Pancreas (tissue), 10 donors: ENCODE data around the gene TRAF5. TPM values are rescaled to one million over a fixed set of nuclear protein-coding genes. Genes with fewer than 3 reads are reported as not detected.

Experiments
- ATAC-seq, 4 donors: fragments of 200-7000 bp; cut with Tn5 transposase; one replicate each; pipeline versions ENCODE4 v1.8.0 to v1.9.1; 2020; ENCODE audit warnings: mild to moderate bottlenecking in 4 of 4, moderate library complexity in 4 of 4
- DNase-seq, 6 donors: peaks; one replicate each; pipeline ENCODE4 v3.0.0-alpha.2; 2020
- FAIRE-seq: peaks from 2 replicates; lab custom pipeline; 2012; peaks lifted over from hg19 to GRCh38; lab: Jason Lieb, UNC
- H3K27ac ChIP-seq, 4 donors: fragments of 200-600 bp; sonication (generic); 1 replicate in 3 of 4; 2 replicates in 1 of 4; pipeline versions ENCODE4 v1.5.0 to v1.8.0; 2020
- H3K27me3 ChIP-seq, 4 donors: fragments of 200-600 bp; one replicate each; pipeline ENCODE4 v1.8.0; 2021
- H3K36me3 ChIP-seq, 3 donors: fragments of 200-600 bp; sonication (generic) in 1 of 3; one replicate each; pipeline versions ENCODE4 v1.5.0 to v1.8.0; 2020 to 2021
- H3K4me1 ChIP-seq, 3 donors: fragments of 200-600 bp; one replicate each; pipeline ENCODE4 v1.8.0; 2021
- H3K4me3 ChIP-seq, 4 donors: fragments of 200-600 bp; sonication (generic) in 2 of 4; one replicate each; pipeline versions ENCODE4 v1.5.0 to v1.8.0; 2020 to 2021
- H3K9me3 ChIP-seq, 4 donors: fragments of 200-600 bp; one replicate each; pipeline ENCODE4 v1.8.0; 2021
- WGBS, 2 donors: extraction: QIAGEN DNeasy Blood & Tissue Kit; methylation state at CpG; one replicate each; pipeline ENCODE4 v1.1.7; 2013; 5-methylcytosine and 5-hydroxymethylcytosine counted together
- intact Hi-C, 3 donors: fragments of 100-400 bp; cut with DNase I; formaldehyde crosslinking; loops; one replicate each; pipeline versions ENCODE4 v1.11.1 to v1.14.2; 2022
- polyA plus RNA-seq, 2 donors: library from polyadenylated mRNA; stranded (reverse); fragments of 200-250 nt; gene quantifications; one replicate each; pipeline ENCODE4 v1.2.3, GENCODE V29; 2013
- total RNA-seq, 6 donors: library from RNA; stranded (reverse); fragmentation: NEBNext Ultra II Directional in 4 of 6; extraction: Animal tissue kit (Norgen Biotek cat#: 25700) in 4 of 6; gene quantifications; one replicate each; pipeline versions ENCODE4 v1.2.1 to v1.2.4, GENCODE V29; 2021 to 2023
- TF ChIP-seq, protein P1 (sequence below), 4 donors: fragments of 200-600 bp; sonication (generic) in 3 of 4; IDR thresholded peaks; one replicate each; pipeline versions ENCODE4 v1.5.0 to v1.8.0; 2021; ENCODE audit warnings: antibody characterized with exemption in 4 of 4
- donor health status: healthy with polysubstance abuse.
- donor health status: DM: no; HTN: no; CAD: no; lungs with moderate emphysema.
- donor health status: DM: no; HTN: no; CAD: no.
- donor health status: control.
- donor health status: control.
- donor health status: Bipolar disorder and iron deficiency.
- donor health status: DM: yes; HTN: yes; CAD: no.
- donor health status: DM: no; HTN: no; CAD: no.
- donor health status: DM: no; HTN: no; CAD: no.
- donor health status: DM: yes; HTN: yes; CAD: no.

The TRAF5 gene
- total and polyA plus RNA-seq, 8 donors = 14.5 to 26.6 (median 23.2) TPM

DNA sequence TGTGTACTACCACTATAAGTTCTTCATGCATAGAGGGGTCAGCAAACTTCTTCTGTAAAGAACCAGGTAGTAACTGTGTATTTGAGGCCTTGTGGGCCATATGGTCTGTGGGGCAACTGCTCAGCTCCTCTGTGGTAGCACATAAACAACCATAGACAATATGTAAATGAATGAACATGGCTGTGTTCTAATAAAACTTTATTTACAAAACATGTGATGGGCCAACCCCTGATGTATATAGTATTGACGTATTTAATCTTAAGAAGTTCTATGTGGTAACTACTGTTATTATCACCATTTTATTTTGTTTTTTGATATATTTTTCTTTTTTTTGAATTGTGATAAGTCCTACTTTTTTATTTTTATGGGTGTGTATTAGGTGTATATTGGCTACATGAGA, 15.4 kb downstream of the TRAF5 start:
- peaks cover 0 to 25% (median 6%) of the 10 kb centered on the region in 3 donors for H3K4me1 ChIP-seq
- H3K27ac ChIP-seq = no peak overlapping the region
- H3K4me3 ChIP-seq = no peak overlapping the region
- no peak for ATAC-seq
- WGBS, 2 donors = 95 to 97% methylated on average over 1 of the region's 1 CpG
- intact Hi-C loops = no loop called here
- H3K27me3 ChIP-seq = no peaks in the 10 kb centered on the region
- no peaks in the 10 kb centered on the region for H3K9me3 ChIP-seq
- H3K36me3 ChIP-seq = no peaks in the 10 kb centered on the region
- no peak for DNase-seq
- no peak for FAIRE-seq
- TF ChIP-seq, protein P1, sequence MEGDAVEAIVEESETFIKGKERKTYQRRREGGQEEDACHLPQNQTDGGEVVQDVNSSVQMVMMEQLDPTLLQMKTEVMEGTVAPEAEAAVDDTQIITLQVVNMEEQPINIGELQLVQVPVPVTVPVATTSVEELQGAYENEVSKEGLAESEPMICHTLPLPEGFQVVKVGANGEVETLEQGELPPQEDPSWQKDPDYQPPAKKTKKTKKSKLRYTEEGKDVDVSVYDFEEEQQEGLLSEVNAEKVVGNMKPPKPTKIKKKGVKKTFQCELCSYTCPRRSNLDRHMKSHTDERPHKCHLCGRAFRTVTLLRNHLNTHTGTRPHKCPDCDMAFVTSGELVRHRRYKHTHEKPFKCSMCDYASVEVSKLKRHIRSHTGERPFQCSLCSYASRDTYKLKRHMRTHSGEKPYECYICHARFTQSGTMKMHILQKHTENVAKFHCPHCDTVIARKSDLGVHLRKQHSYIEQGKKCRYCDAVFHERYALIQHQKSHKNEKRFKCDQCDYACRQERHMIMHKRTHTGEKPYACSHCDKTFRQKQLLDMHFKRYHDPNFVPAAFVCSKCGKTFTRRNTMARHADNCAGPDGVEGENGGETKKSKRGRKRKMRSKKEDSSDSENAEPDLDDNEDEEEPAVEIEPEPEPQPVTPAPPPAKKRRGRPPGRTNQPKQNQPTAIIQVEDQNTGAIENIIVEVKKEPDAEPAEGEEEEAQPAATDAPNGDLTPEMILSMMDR (IDR thresholded peaks at IDR 0.05) = no peak

DNA sequence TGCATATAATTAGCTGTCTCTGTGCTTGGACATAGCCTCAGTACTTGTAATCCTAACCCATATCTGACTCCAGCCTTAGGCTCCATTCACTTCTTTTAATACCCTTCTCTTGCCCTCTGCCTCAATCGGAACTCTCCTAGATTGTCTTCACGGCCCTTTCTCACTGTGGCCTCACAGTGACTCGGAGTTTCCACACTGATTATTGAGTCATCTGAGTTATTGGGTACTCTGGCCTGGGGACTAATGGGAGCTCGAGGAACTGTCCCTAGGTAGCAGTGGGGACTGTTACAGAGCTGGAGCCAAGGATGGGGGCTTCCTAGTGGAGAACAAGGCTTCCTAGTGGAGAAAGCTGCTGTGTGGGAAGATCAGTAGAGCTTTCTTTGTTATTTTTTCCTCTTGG, 17.0 kb downstream of the TRAF5 start:
- peaks cover 0 to 24% (median 16%) of the 10 kb centered on the region in 3 donors for H3K4me1 ChIP-seq
- 78 to 83% methylated on average over 4 of the region's 4 CpGs for WGBS, 2 donors
- no peaks in the 10 kb centered on the region for H3K36me3 ChIP-seq
- no peak overlapping the region for H3K4me3 ChIP-seq
- no peaks in the 10 kb centered on the region for H3K27me3 ChIP-seq
- FAIRE-seq (no peak), DNase-seq (no peak), ATAC-seq (peak in 2 of 4 donors; percentile 19 to 21)
- H3K9me3 ChIP-seq = no peaks in the 10 kb centered on the region
- TF ChIP-seq, protein P1 (IDR thresholded peaks at IDR 0.05) = no peak
- intact Hi-C loops = no loop called here
- peak overlapping the region in 2 of 4 donors; percentile 13 to 50 for H3K27ac ChIP-seq

DNA sequence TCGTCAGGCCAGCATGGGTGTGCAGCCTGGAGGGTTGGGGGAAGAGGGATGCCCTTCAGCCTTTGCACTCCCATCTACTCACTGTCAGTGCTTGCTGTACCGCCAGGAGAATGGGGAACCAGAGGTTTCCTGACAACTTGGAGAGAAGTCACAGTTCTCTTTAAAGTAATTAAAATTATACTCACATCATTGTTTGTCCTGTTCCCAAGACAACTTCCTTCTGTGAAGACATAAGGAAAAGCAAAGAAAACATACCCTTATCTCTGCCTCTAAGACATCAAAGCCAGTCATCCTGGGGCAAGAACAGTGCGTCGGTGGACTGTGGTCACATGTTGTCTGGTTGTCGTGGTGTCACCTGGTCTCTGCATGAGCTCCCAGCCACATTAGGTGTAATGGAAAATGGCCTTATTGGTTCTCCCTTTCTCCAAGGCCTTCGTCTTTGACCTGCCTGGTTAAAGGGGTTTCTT, 17.6 kb downstream of the TRAF5 start:
- FAIRE-seq (no peak), DNase-seq (no peak), ATAC-seq (peak; percentile 54 to 62 (median 58))
- Histone ChIP-seq H3K27me3 (no peaks in the 10 kb centered on the region), H3K27ac (peak overlapping the region in 2 of 4 donors; percentile 13 to 50), H3K4me1 (peaks cover 0 to 24% (median 16%) of the 10 kb centered on the region in 3 donors), H3K36me3 (no peaks in the 10 kb centered on the region), H3K9me3 (no peaks in the 10 kb centered on the region), H3K4me3 (no peak overlapping the region)
- intact Hi-C loops = no loop called here
- TF ChIP-seq, protein P1 (IDR thresholded peaks at IDR 0.05) = no peak
- 55 to 58% methylated on average over 6 of the region's 6 CpGs for WGBS, 2 donors

DNA sequence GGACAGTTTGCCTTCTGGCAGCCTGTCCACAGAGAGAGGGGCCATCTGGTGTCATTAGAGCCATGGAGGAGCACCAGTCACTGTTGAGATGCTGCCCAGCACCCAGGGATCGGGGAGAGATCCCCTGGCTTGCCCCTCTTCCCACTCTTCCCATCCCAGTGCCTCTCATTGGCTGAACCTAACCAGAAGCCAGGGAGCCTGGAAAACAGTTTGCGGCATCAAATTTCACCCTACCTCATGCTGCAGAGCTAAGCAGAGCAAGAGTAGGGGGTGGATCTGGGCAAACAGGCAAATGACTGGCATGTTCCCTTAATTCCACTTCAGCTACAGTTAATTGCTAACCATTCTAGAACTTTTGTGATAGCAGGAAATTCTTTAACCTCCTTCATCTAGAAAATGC, 19.1 kb downstream of the TRAF5 start:
- Histone ChIP-seq H3K36me3 (no peaks in the 10 kb centered on the region), H3K27ac (peak overlapping the region in 1 of 4 donors; percentile 57), H3K4me3 (no peak overlapping the region), H3K27me3 (no peaks in the 10 kb centered on the region), H3K4me1 (peaks cover 0 to 24% (median 16%) of the 10 kb centered on the region in 3 donors), H3K9me3 (no peaks in the 10 kb centered on the region)
- TF ChIP-seq, protein P1 (IDR thresholded peaks at IDR 0.05) = no peak
- no peak for FAIRE-seq
- peak in 3 of 4 donors; percentile 16 to 47 (median 41) for ATAC-seq
- intact Hi-C loops = no loop called here
- DNase-seq = no peak
- WGBS, 2 donors = 81 to 82% methylated on average over 2 of the region's 2 CpGs

DNA sequence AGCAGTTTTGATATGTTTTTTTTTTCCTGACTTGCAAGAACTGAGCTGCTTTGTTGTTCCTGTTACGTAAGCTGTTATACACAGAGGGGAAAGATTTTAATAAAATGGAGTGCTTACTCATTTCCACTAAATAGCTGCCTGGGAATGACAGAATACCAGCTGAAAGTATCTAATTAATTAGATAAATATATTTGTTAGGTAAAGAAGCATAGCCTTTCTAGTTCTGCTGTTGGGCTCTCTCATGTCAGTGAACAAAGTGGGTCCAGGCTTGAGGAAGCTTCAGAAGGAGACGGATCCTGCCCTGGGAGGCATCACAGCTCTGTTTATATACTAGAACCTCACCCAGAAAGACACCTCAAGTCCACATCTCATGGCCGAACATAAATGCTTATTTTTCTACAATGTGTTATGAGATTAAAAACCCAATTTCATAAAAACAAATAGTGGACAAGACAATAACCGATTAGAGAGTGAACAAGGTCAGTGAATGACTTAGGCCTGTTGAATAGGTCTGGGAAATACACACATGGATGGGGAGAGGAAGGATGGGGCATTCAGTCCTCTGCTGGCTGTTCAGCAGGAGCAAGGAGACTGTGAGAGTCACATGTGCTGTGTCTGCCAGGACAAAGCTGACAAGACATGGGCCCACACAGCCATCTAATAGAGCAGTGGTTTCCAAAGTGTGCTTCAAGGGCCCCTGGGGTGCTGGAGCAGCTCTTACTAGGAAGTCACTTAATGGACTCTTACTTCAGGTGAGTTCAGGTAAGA, 20.6 kb downstream of the TRAF5 start:
- ATAC-seq (peak in 3 of 4 donors; percentile 26 to 35 (median 28)), FAIRE-seq (no peak), DNase-seq (no peak)
- TF ChIP-seq, protein P1 (IDR thresholded peaks at IDR 0.05) = no peak
- intact Hi-C loops = no loop called here
- peak overlapping the region in 1 of 4 donors; percentile 10 for H3K27ac ChIP-seq
- H3K9me3 ChIP-seq = no peaks in the 10 kb centered on the region
- 44 to 55% methylated on average over 4 of the region's 4 CpGs for WGBS, 2 donors
- H3K27me3 ChIP-seq = no peaks in the 10 kb centered on the region
- H3K4me3 ChIP-seq = no peak overlapping the region
- H3K4me1 ChIP-seq = peaks cover 0 to 20% (median 16%) of the 10 kb centered on the region in 3 donors
- H3K36me3 ChIP-seq = no peaks in the 10 kb centered on the region
